22Rv1 (cell line): Measurements from ENCODE around the gene RAPGEF3.
A peak's percentile ranks its signal among the peaks of the same experiment; 100 is the strongest.

Source experiments
- H3K27ac ChIP-seq: fragments of 450-650 bp; 2 replicates; pipeline ENCODE4 v1.5.1; 2017
- CTCF ChIP-seq: fragments of 450-650 bp; IDR thresholded peaks from 2 replicates; pipeline ENCODE4 v1.5.1; 2017; ENCODE audit warnings: mild to moderate bottlenecking
- ZFX ChIP-seq: fragments of 450-650 bp; IDR thresholded peaks from 2 replicates; pipeline ENCODE4 v1.6.1; 2017; ENCODE audit warnings: antibody characterized with exemption, borderline replicate concordance

The RAPGEF3 gene

GRCh38 chr12:47707905-47708543 lies 50.7 kb downstream of the RAPGEF3 start:
- no peak for TF ChIP-seq CTCF
- no peak for TF ChIP-seq ZFX
- no peak overlapping the region for H3K27ac ChIP-seq

- no peak overlapping the region for H3K27ac ChIP-seq
- TF ChIP-seq CTCF: no peak
- no peak for TF ChIP-seq ZFX
Measured at GRCh38 chr12:47707355-47707754, 51.3 kb downstream of the RAPGEF3 start.

- H3K27ac ChIP-seq: peak within 1 kb of the TSS; percentile 76
- TF ChIP-seq CTCF (peak; percentile 90), ZFX (no peak)
Measured at GRCh38 chr12:47705566-47706425, 52.9 kb downstream of the RAPGEF3 start, which contains the start of gene RPAP3. TSS of gene RPAP3 (minus strand) at chr12:47706030. CDS start at chr12:47702840, 3,190 bp downstream.

- peak overlapping the region; percentile 76 for H3K27ac ChIP-seq
- no peak for TF ChIP-seq ZFX
- no peak for TF ChIP-seq CTCF
Measured at GRCh38 chr12:47705229-47705565, 53.5 kb downstream of the RAPGEF3 start.

- no peak overlapping the region for H3K27ac ChIP-seq
- TF ChIP-seq CTCF: no peak
- TF ChIP-seq ZFX: no peak
Measured at GRCh38 chr12:47704719-47705118, 54.0 kb downstream of the RAPGEF3 start.

- H3K27ac ChIP-seq: no peak overlapping the region
- TF ChIP-seq CTCF (no peak), ZFX (no peak)
Measured at GRCh38 chr12:47700263-47700662, 58.4 kb downstream of the RAPGEF3 start.

GRCh38 chr12:47698631-47699030 lies 60.0 kb downstream of the RAPGEF3 start:
- no peak overlapping the region for H3K27ac ChIP-seq

More at GRCh38 chr12:47698631-47699030, 60.0 kb downstream of the RAPGEF3 start:
- no peak for TF ChIP-seq CTCF
